HG02943 (cell line): Measurements from ENCODE around the gene LDLRAP1.

Source experiments
- ATAC-seq: cut with Tn5 transposase; IDR thresholded peaks from one replicate; pipeline ENCODE4 v1.9.1; 2021; ENCODE audit warnings: mild to moderate bottlenecking, low read depth, moderate library complexity; ENCODE audit not compliant: unreplicated experiment

The LDLRAP1 gene

GRCh38 chr1:25541889-25542658, 1.3 kb upstream of the LDLRAP1 start:
- no peak for ATAC-seq

DNA sequence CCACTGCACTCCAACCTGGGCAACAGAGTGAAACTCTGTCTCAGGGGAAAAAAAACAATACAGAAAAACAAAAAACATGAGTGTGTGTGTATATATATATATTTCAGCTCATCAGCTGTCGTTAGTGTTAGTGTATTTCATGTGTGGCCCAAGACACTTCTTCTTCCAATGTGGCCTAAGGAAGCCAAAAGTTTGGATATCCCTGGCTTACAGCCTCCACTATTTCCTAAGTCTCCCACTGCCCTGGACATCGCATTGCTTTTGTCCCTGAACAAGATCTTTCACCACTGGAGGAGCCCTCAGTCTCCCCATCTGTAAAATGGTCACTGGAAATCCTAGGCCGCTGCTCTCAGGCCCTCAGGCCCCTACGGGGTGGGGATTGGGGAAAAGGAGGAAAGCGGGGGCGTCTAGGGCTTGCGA, 391 bp upstream of the LDLRAP1 start:
- ATAC-seq = no peak

DNA sequence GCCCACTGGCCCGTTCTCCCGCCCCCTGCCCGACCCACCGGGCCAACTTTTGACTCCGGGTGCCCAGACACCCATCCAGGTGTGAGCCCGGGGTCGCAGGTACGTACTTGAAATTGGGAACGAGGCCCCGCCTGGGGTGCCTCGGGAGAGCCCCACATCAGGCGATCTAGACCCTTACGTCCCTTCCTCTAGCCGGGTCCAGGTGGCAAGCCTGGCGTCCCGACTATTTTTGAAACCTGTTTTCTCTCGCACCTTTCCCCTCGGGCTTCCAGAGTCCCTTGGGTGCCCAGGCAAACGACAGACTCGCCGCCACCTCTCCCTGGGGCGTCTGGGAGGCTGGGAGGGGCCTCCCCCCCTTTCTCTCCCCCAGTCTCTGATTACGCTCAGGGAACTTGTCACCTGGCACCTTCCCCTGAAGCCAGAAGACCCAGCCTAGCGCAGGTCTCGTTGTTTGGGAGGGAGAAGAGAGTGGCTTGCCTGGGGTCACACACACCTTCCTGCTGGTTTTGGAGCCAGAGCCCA, 898 bp downstream of the LDLRAP1 start:
- no peak for ATAC-seq

DNA sequence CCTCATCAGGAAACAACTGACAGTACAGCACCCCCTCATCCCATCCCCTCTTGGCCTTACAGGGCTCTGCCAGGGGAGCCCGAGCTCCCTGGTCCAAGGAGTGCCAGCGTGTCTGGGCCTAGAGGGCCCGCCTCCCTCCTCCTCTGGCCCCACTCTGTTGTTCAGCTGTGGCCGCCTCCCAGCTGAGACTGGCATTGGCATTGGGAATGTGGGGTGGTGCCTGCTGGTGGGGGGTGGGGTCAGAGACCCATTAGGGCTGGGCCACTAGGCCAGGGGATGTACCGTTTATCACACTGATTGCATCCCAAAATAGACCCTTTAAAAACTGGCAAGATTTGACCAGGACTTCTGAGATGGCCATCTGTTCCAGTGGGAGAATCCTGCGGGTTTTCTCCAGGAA, 1.4 kb downstream of the LDLRAP1 start:
- ATAC-seq = no peak

DNA sequence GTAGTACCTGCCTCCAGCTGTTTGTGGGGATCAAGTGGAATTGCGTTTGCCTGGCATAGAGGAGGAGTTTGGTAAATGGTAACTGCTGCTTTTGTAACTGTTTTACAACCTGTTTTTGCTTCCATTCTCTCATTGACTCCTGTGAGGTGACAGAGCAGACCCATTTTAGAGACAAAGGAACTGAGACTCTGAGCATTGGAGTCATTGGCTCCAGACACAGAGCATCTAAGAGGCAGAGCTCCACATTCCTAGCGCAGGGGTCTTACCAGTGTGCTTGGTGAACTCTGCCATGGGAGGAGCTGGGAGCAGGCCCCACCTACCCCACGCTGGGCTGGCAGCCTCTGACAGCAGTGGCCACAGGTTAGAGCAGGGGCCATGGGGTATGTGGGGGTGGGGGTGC, 2.4 kb downstream of the LDLRAP1 start:
- no peak for ATAC-seq

- ATAC-seq = no peak
Observed at GRCh38 chr1:25546193-25546592, 2.8 kb downstream of the LDLRAP1 start.

DNA sequence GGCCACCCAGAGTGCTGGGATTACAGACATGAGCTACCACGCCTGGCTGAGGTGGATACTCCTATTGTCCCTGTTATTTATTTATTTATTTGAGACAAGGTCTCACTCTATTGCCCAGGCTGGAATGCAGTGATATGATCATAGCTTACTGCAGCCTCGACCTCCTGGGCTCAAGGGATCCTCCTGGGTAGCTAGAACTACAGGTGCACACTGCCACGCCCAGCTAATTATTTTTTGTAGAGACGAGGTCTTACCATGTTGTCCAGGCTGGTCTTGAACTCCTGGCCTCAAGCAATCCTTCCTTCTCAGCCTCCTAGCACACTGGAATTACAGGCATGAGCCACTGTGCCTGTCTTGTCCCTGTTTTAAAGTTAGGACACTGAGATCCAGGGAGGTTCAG, 5.2 kb downstream of the LDLRAP1 start:
- ATAC-seq = no peak

- ATAC-seq = peak; percentile 88
Observed at GRCh38 chr1:25549273-25550154, 6.1 kb downstream of the LDLRAP1 start.

DNA sequence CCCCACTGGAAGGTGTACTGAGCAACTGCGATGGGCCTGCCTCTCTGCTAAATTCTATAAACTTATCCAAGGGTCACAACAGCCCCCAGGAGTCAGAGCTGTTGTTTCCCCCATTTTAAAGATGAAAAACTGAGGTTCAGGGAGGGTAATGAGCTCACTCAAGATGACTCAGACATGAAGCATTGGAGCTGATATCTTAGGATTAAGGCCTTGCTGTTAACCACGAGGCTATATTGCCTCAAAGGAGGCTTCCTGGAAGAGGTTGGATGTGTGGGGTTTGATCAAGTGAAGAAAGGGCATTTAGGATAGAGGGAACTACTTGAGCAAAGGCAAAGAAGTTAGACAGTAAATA, 6.7 kb downstream of the LDLRAP1 start:
- ATAC-seq = no peak

GRCh38 chr1:25550683-25551310, 7.4 kb downstream of the LDLRAP1 start:
- no peak for ATAC-seq

GRCh38 chr1:25553749-25554429, 10.5 kb downstream of the LDLRAP1 start:
- ATAC-seq = no peak

- no peak for ATAC-seq
Observed at GRCh38 chr1:25554430-25554780, 11.0 kb downstream of the LDLRAP1 start.

DNA sequence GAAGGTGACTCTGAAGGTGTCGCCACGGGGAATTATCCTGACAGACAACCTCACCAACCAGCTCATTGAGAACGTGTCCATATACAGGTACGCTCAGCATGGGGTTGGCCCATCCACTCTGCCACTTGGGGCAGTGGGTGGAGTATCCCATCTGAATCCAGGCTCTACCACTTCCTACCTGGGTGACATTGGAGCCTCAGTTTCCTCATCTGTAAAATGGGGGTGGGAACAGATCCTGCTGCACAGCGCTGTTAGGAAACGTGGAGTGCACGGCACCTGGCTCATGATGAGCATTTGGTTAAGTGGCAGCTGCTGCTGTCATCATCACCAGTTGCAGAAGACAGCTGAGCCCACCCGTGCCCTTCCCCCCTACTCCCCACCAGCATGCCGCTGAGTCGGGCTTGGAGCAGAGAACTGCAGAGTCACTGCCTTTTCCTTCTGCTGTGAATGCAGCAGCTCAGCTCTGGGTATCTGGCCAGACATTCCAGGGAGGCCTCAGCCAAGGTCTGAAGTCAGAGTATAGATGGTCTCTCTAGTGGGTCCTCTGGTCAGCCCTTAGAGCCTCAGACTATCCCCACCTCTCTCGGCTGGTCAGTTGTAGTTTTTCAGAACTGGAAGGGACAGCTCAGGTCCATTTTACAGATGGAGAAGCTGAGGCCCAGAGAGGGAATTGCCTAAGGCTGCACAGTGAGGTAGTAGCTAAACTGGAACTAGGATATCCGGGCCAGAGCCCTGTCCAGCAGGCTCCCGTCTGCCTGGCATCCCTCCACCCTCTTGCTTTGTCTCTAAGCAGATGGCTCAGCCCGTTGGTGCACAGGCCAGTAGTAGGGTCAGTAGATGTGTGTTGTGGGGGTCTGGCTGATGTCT, 11.7 kb downstream of the LDLRAP1 start:
- no peak for ATAC-seq

DNA sequence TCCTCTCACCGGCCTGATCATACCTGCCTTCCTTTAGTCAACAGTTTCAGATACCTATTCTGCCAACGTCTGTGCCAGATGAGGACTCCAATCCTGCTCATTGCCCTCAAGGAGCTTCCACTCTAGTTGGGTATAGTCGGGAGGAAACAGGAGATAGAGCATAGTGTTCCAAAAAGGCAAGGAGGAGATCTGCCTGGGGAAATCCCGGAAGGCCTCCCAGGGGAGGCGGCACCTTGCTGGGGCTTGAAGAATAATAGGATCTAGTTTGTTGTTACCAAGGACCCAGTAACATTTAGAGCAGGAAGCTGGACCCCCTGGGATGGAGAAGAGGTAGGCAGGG, 12.3 kb downstream of the LDLRAP1 start:
- ATAC-seq = no peak

GRCh38 chr1:25556132-25556670, 12.8 kb downstream of the LDLRAP1 start:
- ATAC-seq = no peak

DNA sequence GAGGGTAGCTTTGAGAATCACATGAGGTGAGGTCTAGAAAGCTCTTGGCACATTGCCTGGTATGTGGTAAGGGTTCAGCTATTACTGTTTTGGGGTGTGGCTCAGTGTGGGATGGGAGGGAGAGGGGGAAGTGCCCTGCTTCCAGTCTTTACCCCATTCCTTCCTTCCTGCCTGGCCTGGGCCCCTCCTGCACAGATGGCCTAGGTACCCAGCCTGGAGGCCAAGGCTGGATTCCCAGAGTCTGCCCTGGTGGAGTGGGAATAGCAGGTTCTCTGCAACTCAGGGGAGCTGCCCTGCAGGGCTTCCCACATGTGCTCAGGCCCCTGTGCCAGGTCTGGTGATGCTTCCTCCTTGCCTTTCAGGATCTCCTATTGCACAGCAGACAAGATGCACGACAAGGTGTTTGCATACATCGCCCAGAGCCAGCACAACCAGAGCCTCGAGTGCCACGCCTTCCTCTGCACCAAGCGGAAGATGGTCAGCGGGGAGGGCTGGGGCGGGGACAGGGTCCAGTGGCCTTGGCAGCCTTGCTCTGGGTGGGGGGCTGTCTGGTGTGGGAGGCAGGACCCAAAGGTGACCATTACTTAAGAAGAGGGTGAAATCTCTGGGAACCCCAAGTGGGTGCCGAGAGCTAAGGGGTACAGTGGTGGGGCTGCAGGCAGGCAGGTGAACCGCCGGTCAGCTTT, 13.5 kb downstream of the LDLRAP1 start:
- ATAC-seq = no peak

GRCh38 chr1:25557543-25557942, 14.1 kb downstream of the LDLRAP1 start:
- no peak for ATAC-seq

DNA sequence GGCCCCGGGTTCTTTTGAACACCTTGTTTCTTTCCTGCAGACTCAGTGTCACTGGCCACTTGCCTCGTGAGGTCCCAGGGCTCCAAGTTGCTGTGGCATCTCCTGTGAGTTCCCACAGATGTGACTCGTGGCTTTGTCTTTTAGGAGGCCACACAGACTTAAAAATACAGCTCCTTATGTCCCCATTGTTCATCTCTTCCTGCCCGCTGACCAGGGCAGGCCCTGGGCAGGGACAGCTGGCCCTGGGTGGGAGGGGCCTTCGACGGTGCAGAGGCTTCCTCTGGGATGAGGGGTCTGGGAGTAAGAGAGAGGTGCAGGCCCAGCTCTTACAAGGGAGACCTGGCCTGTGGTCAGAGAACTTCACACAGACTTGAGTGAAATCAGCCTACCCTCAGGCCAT, 15.6 kb downstream of the LDLRAP1 start:
- ATAC-seq = no peak

GRCh38 chr1:25560001-25560400, 16.6 kb downstream of the LDLRAP1 start:
- no peak for ATAC-seq
